Muscle layer of colon (tissue), 2 donors: ENCODE results near the gene DOCK1.

Source experiments
- H3K27ac ChIP-seq: one replicate; pipeline ENCODE4 v1.7.0; 2013; ENCODE audit warnings: low read depth, mild to moderate bottlenecking, low read length, moderate library complexity
- H3K27me3 ChIP-seq, 2 donors: one replicate each; pipeline ENCODE4 v1.7.0; 2013; ENCODE audit warnings: low read length in 2 of 2, mild to moderate bottlenecking in 2 of 2; ENCODE audit not compliant: insufficient read depth in 2 of 2, control insufficient read depth in 1 of 2
- H3K36me3 ChIP-seq: one replicate; pipeline ENCODE4 v1.7.0; 2013; ENCODE audit warnings: mild to moderate bottlenecking, low read length; ENCODE audit not compliant: insufficient read depth
- H3K4me1 ChIP-seq: one replicate; pipeline ENCODE4 v1.7.0; 2013; ENCODE audit warnings: mild to moderate bottlenecking, low read length; ENCODE audit not compliant: insufficient read depth
- H3K4me3 ChIP-seq, 2 donors: one replicate each; pipeline ENCODE4 v1.7.0; 2013; ENCODE audit warnings: low read length in 2 of 2, low read depth in 1 of 2, mild to moderate bottlenecking in 1 of 2, moderate library complexity in 1 of 2
- H3K9ac ChIP-seq: one replicate; pipeline ENCODE4 v1.7.0; 2013; ENCODE audit warnings: low read length
- H3K9me3 ChIP-seq: one replicate; pipeline ENCODE4 v1.7.0; 2013; ENCODE audit warnings: mild to moderate bottlenecking, low read length
- donor health status: abdominal sarcoma.
- donor health status: Adenocarcinoma of cecum.

The DOCK1 gene

DNA sequence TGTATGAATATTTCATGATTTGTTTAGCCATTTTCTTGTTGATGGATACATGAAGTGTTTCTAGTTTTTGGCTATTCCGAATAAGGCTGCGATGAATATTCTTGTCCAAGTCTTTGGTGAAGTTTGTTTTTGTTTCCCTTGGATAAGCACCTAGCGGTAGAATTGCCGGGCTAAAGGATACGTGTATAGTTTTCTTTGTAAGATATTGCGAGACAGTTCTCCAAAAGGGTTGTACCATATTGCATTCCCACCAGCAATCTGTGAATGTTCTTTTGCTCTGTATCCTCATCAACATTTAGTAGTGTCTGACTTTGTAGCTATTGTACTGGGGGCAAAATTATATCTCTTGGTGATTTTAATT, 142.6 kb downstream of the DOCK1 start:
- Histone ChIP-seq H3K4me1 (no peaks in the 10 kb centered on the region), H3K4me3 (no peak overlapping the region), H3K27ac (no peak overlapping the region), H3K9me3 (no peaks in the 10 kb centered on the region), H3K36me3 (peaks cover 3% of the 10 kb centered on the region), H3K27me3 (no peaks in the 10 kb centered on the region), H3K9ac (no peak overlapping the region)

DNA sequence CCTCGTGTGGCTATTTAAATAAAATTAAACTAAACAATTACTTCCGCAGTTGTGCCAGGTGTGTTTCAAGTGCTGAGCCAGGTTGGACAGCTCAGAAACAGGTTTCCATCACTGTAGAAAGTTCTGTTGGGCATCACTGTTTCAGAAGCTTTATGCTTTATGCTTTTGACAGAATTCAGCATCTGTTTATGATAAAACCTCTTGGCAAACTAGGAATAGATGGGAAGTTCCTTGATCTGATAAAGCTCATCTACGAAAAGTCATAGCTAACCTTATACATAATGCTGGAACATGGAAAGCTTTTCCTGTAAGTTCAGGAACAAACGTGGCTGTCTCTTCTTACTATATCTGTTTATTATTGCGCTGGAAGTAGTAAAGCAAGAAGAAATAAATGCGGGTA, 143.4 kb downstream of the DOCK1 start:
- no peaks in the 10 kb centered on the region for H3K27me3 ChIP-seq
- no peaks in the 10 kb centered on the region for H3K9me3 ChIP-seq
- no peak overlapping the region for H3K4me3 ChIP-seq
- H3K27ac ChIP-seq = no peak overlapping the region
- no peaks in the 10 kb centered on the region for H3K4me1 ChIP-seq
- H3K36me3 ChIP-seq = peaks cover 3% of the 10 kb centered on the region
- H3K9ac ChIP-seq = no peak overlapping the region

DNA sequence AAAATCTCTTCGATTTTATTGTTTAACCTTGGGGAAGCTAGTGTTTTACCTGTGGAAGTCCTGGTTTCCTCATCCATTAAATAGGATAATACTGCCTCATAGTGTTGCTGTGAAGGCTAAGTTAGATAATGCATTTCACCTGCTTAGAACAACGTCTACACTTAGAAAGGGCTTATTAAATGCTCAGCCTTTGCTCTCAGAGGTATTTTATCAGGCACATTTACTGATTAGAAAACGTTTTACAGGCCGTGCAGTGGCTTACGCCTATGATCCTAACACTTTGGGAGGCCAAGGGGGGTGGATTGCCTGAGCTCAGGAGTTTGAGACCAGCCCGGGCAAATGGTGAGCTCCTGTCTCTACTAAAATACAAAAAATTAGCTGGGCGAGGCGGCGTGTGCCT, 146.8 kb downstream of the DOCK1 start:
- Histone ChIP-seq H3K4me1 (no peaks in the 10 kb centered on the region), H3K4me3 (no peak overlapping the region), H3K27me3 (no peaks in the 10 kb centered on the region), H3K9me3 (no peaks in the 10 kb centered on the region), H3K27ac (no peak overlapping the region), H3K36me3 (peaks cover 15% of the 10 kb centered on the region), H3K9ac (no peak overlapping the region)

DNA sequence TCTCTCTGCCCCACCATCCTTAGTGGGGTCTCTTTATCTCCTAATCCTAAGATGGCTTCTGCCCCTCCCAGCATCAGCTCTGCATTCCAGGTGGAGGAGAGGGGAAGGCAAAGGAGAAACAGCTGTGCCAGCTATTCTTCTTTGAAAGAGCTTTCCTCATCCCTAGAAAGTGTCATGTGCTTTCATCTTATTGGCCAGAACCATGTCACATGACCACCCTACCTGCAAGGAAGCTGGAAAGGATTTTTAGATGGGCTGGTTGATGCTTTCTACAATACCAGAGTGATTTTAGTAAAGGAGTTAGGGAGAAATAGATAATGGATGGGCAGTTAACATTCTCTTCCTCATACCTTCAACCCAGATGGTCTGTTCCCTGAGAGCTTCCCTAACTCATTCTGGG, 150.0 kb downstream of the DOCK1 start:
- Histone ChIP-seq H3K27me3 (no peaks in the 10 kb centered on the region), H3K9ac (no peak overlapping the region), H3K4me1 (no peaks in the 10 kb centered on the region), H3K27ac (no peak overlapping the region), H3K36me3 (peaks cover 15% of the 10 kb centered on the region), H3K9me3 (no peaks in the 10 kb centered on the region), H3K4me3 (no peak overlapping the region)

DNA sequence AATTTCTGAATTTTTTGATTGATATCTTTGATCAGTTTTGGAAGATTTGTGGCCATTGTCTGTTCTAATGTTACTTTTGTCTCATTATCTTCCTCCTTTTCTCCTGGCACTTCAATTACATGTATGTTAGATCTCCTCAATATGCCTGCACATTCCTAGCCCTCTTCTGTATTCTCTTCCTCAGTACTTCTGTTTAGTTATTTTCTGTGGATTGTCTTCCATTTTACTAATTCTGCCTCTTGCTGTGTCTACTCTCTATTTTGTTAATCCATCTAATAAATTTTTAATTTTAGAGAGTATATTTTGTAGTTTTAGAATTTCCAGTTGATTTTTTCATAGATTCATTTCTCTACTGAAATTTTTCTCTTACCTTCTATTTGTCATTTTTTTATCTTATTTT, 154.1 kb downstream of the DOCK1 start:
- Histone ChIP-seq H3K4me1 (no peaks in the 10 kb centered on the region), H3K27me3 (no peaks in the 10 kb centered on the region), H3K9me3 (no peaks in the 10 kb centered on the region), H3K27ac (no peak overlapping the region), H3K9ac (no peak overlapping the region), H3K36me3 (peaks cover 15% of the 10 kb centered on the region), H3K4me3 (no peak overlapping the region)

DNA sequence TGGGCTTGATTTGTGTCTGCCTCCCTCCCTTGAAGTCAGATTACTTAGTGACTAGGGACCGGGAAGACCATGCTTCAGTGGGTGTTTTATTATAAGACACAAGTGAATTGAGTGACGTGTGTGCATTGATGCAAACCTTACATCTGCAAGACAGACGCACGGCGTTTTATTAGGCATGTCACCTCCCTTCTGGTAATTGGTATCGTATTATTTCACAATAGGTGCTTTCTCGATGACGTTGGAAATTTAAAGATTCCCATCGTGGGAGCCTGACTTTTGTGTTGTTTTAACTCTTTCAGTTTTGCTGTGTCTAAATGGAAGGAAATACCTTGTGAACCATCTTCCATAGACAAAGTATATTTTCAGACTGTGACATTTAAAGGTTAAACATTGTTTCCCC, 158.5 kb downstream of the DOCK1 start:
- Histone ChIP-seq H3K27ac (no peak overlapping the region), H3K9ac (no peak overlapping the region), H3K4me3 (no peak overlapping the region), H3K4me1 (no peaks in the 10 kb centered on the region), H3K36me3 (peaks cover 7% of the 10 kb centered on the region), H3K27me3 (no peaks in the 10 kb centered on the region), H3K9me3 (no peaks in the 10 kb centered on the region)

DNA sequence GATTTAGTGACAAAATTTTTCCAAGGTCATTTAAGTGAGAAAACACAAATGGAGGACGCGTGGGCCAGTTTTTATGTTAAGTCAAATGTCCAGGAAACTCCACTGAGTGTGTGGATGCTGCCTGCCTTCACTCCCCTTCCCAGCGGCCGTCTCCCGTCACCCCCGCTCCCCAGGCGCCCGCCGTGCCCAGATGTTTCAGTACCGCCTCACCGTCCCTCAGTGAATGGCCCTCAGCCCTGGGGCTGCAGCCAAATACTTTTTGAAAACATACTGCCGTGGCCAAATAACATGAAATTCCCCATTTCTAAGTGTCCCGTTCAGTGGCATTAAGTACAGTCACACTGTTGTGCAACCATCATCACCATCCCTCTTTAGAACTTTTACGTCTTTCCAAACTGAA, 159.2 kb downstream of the DOCK1 start:
- H3K36me3 ChIP-seq = peaks cover 13% of the 10 kb centered on the region
- no peak overlapping the region for H3K4me3 ChIP-seq
- H3K4me1 ChIP-seq = no peaks in the 10 kb centered on the region
- no peak overlapping the region for H3K9ac ChIP-seq
- H3K9me3 ChIP-seq = no peaks in the 10 kb centered on the region
- no peaks in the 10 kb centered on the region for H3K27me3 ChIP-seq
- no peak overlapping the region for H3K27ac ChIP-seq

DNA sequence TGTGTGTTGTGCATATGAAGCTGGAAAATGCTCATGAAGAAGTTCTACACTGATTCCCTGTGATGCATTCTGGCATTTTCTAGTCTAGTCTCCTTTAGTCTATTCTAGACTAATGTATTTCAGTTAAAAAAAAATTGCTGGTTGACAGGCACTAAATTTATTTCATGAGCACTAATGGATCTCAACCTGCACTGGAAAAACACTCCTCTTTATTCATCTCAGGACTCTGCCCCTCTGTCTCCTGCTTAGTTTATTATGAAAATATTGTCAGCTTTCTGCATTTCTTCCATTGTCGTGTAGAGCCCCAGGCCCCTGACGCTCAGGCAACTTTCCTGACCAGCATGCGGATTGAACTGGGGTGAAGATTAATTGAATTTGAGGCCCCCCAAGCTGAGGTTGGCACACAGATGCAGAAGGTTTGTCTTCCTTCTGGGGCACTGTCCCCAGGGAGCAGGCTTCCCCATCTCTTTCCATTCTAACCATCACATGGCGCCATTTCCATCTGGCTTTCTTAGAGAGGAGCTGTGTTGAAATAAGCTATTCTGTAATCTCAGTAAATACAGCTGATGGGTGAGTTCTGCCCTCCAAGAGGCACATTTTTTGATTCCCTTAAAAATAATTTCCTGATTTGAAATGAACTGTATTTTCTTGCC, 162.4 kb downstream of the DOCK1 start:
- H3K36me3 ChIP-seq = peaks cover 13% of the 10 kb centered on the region
- no peaks in the 10 kb centered on the region for H3K27me3 ChIP-seq
- H3K9ac ChIP-seq = no peak overlapping the region
- no peak overlapping the region for H3K4me3 ChIP-seq
- H3K4me1 ChIP-seq = no peaks in the 10 kb centered on the region
- H3K27ac ChIP-seq = no peak overlapping the region
- no peaks in the 10 kb centered on the region for H3K9me3 ChIP-seq

DNA sequence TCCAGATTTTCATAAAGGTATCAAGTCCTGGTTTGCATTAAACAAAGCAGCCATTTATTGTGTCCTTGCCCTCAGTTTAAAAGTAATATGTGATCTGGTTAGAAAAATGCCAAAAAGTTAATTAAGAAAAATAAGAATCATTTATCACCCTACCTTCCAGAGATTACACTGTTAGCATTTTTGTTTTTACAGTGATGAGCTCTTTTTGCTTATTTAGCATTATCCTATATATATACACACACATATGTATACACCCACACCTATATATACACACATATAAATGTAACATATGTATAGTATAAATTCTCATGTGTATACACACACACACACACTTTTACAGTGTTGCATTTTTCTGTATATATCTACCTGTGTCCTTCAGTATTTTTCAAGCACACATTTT, 163.3 kb downstream of the DOCK1 start:
- peaks cover 13% of the 10 kb centered on the region for H3K36me3 ChIP-seq

DNA sequence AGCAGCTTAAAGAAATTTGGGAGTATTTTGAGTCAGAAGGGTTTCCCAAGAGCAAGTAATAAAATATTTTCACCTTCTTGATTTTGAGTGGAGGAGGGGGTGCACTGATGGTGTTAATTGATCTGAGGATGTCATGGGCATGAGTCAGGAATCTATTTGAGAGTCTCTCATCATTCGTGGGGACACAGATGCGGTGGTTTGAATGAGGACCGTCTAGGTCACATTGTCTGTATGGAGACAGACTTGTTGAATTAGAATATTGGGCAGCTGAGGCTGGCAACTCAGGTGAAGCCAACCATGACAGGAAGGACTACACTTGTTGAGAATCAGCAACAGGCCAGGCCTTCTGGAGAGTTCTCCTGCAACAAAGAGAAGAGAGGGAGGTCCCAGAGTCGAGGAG, 164.2 kb downstream of the DOCK1 start:
- Histone ChIP-seq H3K9me3 (no peaks in the 10 kb centered on the region), H3K4me3 (no peak overlapping the region), H3K9ac (no peak overlapping the region), H3K27ac (no peak overlapping the region), H3K36me3 (peaks cover 13% of the 10 kb centered on the region), H3K27me3 (no peaks in the 10 kb centered on the region), H3K4me1 (no peaks in the 10 kb centered on the region)

More for the DNA sequence above, 163.3 kb downstream of the DOCK1 start:
- Histone ChIP-seq H3K9me3 (no peaks in the 10 kb centered on the region), H3K9ac (no peak overlapping the region), H3K27me3 (no peaks in the 10 kb centered on the region), H3K27ac (no peak overlapping the region), H3K4me3 (no peak overlapping the region), H3K4me1 (no peaks in the 10 kb centered on the region)

DNA sequence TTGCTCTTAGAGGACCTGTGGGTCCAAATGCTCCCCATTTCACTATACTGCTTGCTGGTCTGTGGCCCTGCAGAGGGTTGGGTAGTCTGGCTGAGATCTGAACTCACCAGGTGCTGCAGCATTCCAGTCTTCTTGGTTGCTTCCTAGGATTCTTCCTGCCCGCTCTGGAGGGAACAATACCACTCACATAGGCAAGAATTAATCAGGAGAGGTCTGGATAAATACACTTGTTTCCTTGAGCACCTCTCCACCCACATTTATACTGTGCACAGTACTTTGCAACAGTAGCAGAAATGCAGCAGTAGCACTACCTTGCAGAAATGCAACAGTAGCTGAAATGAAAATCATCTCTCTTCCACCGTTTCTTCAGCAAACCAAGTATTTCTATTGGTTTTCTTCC, 165.9 kb downstream of the DOCK1 start:
- H3K27me3 ChIP-seq = no peaks in the 10 kb centered on the region
- no peak overlapping the region for H3K4me3 ChIP-seq
- no peaks in the 10 kb centered on the region for H3K9me3 ChIP-seq
- peaks cover 12% of the 10 kb centered on the region for H3K36me3 ChIP-seq
- no peak overlapping the region for H3K27ac ChIP-seq
- no peak overlapping the region for H3K9ac ChIP-seq
- H3K4me1 ChIP-seq = no peaks in the 10 kb centered on the region

DNA sequence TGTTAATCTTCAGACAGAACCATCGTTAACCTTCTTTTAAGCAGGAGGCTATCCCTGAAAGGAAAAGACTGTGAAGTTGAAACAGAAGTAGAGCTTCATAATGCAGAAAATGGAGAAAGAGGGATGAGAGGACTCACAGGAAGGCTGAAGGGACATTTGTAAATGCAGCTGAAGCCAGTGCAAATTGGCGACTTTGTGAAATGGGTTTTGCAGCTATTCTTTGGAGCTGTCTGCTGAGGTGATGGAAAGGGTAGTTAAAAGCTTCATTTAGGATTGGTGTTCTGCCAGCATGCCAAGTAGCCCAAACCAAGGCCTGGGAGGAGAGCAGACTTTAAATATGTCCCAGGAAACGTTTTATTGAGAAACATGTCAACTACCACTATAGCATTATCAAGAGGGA, 168.4 kb downstream of the DOCK1 start:
- Histone ChIP-seq H3K27ac (no peak overlapping the region), H3K9ac (no peak overlapping the region), H3K4me1 (no peaks in the 10 kb centered on the region), H3K36me3 (peaks cover 7% of the 10 kb centered on the region), H3K9me3 (no peaks in the 10 kb centered on the region), H3K4me3 (no peak overlapping the region), H3K27me3 (no peaks in the 10 kb centered on the region)
